Frontal cortex (tissue), 4 donors: ENCODE data around the gene GABRR3. TPM values are rescaled to one million over a fixed set of nuclear protein-coding genes. Genes with fewer than 3 reads are reported as not detected.

Source experiments
- DNase-seq, 2 donors: peaks; one replicate each; pipeline ENCODE4 v3.0.0; 2012; ENCODE audit warnings: low spot score in 2 of 2
- FAIRE-seq: peaks from 2 replicates; lab custom pipeline; 2012; peaks lifted over from hg19 to GRCh38; lab: Jason Lieb, UNC
- total RNA-seq: library from RNA; depleted of rRNA; stranded (reverse); fragments of >200 nt; gene quantifications from one replicate; pipeline ENCODE4 v1.2.3, GENCODE V29; 2014
- donor health status: control.
- donor health status: control.
- donor health status: control.

GABRR3 gene
- total RNA-seq, 1 donor from 2014 or later, result not detected

GRCh38 chr3:97960551-97960950 lies 74.6 kb downstream of the GABRR3 start:
- DNase-seq (no peak), FAIRE-seq (no peak)

DNA sequence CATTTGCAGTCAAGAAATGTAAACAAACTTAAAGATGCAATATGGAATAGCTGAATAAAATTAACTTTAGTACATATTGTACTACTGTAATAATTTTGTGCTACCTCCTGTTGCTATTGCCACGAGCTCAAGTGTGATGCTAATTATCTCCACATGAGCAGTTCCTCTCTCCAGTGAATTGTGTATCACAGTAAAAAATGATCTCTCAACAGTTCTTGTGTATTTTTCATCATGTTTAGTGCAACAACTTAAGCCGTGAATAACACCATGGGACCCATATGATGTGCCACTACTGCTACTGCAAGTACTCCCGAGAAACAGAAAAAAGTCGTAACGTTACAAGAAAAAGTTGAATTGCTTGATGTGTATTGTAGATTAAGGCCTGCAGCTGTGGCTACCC lies 75.2 kb downstream of the GABRR3 start:
- DNase-seq (no peak), FAIRE-seq (no peak)

DNA sequence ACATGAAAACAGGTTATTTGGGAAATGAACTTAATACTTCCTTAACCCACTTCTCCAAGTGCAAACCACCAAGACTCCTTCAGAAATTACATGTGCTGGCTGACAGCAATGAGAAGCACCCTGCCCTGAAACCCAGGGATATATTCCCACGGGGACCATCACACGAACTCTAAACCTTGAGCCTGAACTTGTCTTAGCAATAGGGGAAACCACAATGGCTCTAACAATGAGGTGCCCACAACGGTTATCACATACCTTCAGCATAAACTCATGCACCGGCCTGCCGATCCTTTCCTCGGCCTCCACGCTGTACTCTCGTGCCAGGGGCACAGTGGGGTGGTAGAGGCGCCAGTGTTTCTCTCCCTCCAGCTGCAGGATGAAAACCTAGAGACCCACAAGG lies 76.3 kb downstream of the GABRR3 start:
- FAIRE-seq (no peak), DNase-seq (no peak)

DNA sequence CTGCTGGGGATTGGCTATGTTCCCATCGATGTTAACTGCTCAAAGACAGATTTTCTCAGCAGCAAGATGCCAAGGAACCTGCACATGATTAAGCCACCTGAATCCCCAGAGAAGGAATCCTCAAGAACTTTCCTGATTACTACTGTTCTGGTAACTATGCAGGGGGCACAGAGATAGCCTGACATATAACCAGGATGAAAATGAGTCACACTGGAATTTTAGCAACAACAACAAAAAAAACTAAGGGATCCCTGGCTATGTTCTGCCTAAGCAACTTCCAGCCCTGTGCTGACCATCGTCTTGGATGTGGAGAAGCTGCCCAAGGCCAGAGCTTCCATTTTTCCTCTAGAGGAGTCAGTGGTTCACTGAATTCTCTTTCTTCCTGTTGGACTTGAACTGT lies 76.7 kb downstream of the GABRR3 start:
- DNase-seq, result no peak
- no peak for FAIRE-seq

- FAIRE-seq (no peak), DNase-seq (no peak)
These were observed 77.4 kb downstream of the GABRR3 start for GRCh38 chr3:97957617-97958311.

DNA sequence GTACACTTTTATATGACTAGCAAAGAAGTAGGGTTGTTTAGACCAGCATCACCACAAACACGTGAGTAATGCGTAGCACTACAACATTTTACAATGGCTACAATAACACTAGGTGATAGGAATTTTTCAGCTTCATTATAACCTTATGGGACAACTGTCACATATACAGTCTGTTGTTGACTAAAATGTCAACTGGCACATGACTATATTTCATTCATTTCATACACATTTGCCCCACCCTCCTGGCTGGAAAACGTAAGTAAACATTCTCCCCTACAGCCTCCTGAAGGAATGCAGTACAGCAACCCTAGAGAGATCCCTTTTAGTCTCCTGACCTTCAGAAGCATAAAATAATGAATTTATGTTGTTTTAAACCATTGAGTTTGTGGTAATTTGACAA lies 79.1 kb downstream of the GABRR3 start:
- DNase-seq (no peak), FAIRE-seq (no peak)

- no peak for FAIRE-seq
- DNase-seq, result no peak
These were observed 80.8 kb downstream of the GABRR3 start for GRCh38 chr3:97954228-97954827.

- FAIRE-seq (no peak), DNase-seq (no peak)
These were observed 82.2 kb downstream of the GABRR3 start for GRCh38 chr3:97952872-97953271.

DNA sequence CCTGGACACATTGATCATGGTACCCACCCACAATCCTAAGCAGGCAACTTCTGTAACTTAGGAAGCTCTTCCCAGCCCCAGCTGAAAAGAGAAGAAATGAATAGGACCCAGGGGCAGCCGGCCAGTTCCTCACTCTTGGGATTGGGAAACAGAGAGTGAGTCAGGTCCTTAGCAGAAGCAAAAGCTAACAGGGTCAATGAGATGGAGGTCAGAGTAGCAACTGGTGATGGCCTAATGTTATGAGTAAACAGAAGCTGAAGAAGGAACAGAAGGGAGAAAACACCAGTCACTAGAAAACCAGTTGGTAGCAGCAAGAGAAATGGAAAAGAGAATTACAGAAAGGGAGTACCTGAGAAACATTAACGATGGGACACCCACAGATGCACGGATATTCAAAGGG lies 82.8 kb downstream of the GABRR3 start:
- DNase-seq, result no peak
- no peak for FAIRE-seq

GRCh38 chr3:97950360-97950759 lies 84.8 kb downstream of the GABRR3 start:
- no peak for DNase-seq
- no peak for FAIRE-seq

DNA sequence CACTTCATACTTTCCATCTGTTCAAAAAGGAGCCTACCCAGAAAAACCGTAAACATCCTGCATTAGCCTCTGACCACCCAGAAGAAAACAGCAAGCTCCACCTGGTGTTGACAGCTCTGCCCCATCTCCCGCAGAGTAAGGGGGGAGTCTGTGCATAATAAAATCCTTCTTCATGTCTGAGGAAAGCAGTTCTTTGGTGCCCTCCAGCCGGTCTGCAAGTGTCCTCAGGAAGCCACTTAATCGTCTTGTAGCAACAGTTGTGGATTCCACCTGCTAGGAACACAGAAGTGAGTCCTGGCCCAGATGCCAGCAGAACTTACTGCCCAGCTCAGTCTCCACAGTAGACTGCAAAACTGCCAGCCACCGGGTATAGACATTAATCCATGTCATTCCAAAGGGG lies 85.4 kb downstream of the GABRR3 start:
- DNase-seq (no peak), FAIRE-seq (no peak)

- FAIRE-seq, result no peak
- DNase-seq, result no peak
These were observed 86.0 kb downstream of the GABRR3 start for GRCh38 chr3:97949110-97949485.

DNA sequence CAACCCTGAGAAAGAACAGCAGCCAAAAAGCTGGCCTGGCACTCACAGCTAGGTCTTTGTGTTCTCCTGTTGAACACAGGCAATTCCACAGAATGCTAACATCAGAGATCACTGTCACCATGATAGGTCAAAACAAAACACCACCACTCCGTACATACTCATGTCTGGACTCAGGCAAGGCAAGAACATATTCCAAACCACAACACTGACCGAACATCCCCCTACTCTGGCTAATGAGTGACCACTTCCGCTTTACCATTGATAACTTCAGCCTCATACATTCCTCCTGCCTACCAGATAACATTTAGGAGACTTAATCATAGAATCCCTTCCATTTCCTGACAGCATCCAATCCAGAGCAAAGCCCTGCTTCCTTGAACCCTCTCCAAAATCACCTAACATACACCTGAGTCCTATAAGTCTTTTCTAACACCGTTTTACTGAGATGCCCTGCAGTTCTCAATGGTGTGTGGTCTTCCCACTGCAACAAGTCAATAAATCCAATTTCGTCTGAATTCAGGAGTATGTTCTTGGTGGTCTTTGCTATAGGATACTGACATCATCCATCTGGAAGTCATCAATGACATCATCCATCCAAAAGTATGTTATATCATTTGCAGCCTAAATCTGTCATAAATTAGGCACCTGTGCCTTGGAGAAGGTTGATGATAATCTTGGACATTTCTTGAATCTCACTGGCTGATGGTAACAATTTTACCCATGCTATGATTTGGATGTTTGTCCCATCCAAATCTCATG lies 86.6 kb downstream of the GABRR3 start:
- DNase-seq (no peak), FAIRE-seq (no peak)

DNA sequence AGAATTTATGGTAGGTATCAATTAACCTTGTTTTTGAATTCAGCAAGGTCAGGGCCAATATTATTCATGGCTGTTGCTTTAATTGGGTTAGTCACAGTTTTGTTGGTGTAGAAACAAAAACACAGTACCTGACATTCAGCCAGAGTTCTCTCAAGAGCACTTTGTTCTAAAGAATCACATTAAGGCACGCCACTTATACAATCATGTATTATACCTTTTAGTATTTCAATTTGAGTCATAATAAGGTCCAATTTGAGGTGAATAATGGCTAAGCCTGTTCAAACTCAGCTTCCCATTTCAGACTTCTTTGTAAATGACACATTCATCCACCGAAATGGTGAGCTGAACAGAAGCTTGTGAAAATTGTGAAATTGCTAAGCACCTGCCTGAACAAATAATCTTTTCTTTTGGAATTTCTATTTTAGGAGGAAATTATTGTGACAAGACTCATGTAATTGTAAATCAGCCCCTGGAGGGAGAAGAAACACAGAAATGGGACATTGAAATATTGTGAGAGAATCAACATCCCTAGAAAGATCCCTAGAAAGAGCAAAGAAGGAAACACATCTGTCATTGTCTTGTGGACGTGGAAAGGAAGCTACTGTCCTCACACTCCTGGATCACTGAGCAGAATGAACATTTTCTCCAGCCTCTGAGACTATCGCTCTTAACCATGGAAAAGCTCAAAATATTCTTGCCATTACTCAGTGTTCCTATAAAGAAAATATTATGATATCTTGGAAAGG lies 92.1 kb downstream of the GABRR3 start:
- DNase-seq (no peak), FAIRE-seq (no peak)

DNA sequence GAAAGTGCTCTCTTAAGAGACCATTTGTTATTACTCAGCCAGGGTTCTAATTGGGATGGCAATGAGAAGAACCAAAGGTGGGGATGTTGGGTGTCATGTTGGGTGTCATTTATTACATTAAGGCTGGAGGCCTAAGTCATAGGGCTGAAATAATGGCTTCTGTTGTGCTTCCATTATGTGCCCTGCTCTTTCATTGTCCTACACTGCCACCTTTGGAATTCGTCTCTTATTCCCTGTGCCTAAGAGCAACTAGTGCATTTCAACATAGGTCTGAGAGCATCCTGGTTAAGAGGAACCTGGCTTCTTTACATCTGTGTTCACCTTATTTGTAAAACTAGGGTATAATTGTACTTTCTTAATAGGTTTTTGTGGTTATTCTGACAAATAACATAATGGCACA lies 95.1 kb downstream of the GABRR3 start:
- no peak for FAIRE-seq
- DNase-seq, result no peak

- FAIRE-seq (no peak), DNase-seq (no peak)
These were observed 95.7 kb downstream of the GABRR3 start for GRCh38 chr3:97939401-97939800.

DNA sequence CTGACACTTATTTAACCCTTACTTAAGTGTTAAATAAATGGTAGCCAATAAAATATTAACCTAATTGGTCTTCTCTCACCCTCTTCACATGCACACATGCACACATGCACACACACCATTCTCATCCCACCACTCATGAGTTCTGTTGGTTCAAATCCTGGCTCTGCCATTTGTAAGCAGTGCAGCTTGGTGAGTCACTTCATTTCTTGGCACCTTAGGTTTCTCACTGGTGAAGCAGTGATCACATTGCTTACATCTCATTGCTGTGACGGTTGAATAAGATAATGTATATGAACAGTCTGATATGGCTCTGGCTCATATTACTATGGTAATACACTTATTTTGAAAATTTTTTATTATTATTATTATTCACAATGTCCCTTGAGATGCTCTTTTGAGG lies 96.7 kb downstream of the GABRR3 start:
- DNase-seq (no peak), FAIRE-seq (no peak)

DNA sequence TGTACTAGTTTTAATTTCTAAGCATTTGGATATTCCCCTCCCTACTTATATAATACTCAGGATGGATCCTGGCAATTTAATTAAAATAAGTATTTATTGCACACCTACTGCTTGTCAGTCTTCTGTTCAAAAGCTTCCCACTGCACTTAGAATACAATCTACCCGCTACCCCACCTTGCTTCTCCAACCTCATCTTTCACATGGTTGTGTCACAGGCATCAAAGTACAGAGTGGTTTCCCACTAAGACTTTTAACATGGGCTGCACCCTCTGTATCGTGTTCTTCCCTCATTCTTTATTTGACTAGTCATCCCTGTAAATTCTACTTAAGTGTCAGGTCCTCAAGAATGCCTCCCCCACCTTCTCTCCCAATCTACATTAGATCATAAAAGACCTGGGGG lies 97.9 kb downstream of the GABRR3 start:
- FAIRE-seq (no peak), DNase-seq (no peak)

DNA sequence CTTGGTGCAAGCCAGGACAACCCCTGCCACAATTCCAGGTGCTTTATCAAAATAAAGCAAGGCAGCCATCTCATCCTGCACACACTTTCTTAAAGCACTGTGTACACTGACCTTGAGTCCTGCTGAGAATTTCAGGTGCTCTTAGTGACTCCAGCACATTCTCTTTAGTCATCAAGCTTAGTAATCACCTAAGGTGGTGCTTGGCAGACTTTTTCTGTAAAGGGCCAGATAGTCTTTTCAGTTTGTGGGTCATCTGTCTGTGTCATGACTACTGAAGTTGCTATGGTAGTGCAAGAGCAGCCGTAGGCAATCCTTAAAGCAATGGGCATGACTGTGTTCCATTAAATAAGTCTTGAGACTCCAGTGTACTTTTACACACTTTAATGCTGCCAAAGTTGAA lies 99.3 kb downstream of the GABRR3 start:
- FAIRE-seq (no peak), DNase-seq (no peak)
